ENCODE results near the gene PRDX2.

DNA sequence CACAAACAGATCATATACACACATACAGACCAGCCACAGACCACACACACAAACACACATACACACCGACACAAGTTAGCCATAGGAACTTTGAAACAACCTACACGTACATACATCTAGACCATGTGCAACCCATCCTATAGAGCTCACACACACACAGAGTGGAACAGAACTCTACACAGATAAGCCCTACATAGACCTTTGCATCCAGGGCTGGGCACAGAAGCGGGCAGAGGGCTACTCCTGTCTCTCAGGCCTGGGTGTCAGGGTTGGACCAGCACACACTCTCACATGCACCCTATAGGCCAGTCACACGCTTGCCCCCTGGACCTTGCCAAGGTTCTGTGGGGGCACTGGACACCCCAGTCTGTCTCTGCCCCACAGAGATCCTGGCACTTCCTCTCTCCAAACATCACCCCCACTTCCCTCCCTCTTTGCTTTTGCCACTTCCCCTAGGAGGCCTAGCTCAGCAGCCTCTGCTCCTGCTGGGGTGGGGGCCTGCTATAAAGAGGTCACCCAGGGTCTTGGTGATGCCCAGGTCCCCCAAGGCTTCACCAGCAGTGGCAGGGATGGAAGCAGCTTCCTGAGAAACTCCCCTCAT lies 16.1 kb downstream of the PRDX2 start:
- TF ChIP-seq CTCF (IDR thresholded peaks at IDR 0.05): no peak
- peak in 1 of 2 donors; percentile 1 for TF ChIP-seq POLR2A (IDR thresholded peaks at IDR 0.05)
- TF ChIP-seq EP300 (IDR thresholded peaks at IDR 0.05): no peak
- TF ChIP-seq POLR2AphosphoS5 (IDR thresholded peaks at IDR 0.05): no peak
